GM21515 (cell line): ENCODE results near the gene FAT2.
"Not testable (repeated sequence)": the region's sequence is repeated elsewhere in the genome, so short reads cannot be mapped to it uniquely, and the experiment has no call there.

Experiments
- ATAC-seq: cut with Tn5 transposase; IDR thresholded peaks from one replicate; pipeline ENCODE4 v1.9.1; 2021; ENCODE audit not compliant: unreplicated experiment

FAT2 gene

DNA sequence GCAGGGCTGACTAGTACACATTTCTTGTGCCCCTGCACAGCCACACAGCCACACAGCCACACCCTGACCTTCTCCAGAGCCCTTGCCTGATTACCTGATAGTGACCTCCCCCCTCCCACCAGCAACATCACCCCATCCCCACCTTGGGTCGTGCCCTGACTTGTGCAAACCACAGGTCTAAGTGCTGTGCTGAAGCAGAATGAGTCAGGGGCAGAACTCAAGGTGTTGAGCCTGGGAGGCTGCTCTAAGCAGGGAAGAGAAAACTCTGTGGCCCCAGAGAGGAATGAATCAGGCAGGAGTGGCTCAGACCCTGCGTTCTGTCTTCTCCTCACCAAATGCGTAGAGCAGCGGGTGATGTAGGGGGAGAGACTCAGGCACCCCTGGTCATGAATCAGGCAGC is 24.3 kb upstream of the FAT2 start:
- no peak for ATAC-seq

DNA sequence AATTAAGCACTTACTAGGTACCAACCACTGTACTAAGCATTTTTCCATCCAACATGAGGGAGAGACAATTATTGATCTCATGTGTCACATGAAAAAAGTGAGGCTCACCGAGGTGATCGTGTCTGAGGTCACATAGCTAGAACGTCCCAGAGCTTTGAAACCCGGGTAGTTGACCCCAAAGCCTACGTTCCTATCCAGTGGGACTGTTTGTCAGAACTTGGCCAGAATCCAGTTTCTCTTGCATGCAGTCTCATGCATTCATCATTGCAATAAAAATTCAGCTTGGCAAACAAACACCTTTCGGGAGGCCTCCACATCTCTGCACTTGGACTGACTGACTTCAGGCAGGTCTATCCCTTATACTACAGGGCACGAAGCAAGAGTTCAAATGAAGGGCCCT is 23.4 kb upstream of the FAT2 start:
- no peak for ATAC-seq

DNA sequence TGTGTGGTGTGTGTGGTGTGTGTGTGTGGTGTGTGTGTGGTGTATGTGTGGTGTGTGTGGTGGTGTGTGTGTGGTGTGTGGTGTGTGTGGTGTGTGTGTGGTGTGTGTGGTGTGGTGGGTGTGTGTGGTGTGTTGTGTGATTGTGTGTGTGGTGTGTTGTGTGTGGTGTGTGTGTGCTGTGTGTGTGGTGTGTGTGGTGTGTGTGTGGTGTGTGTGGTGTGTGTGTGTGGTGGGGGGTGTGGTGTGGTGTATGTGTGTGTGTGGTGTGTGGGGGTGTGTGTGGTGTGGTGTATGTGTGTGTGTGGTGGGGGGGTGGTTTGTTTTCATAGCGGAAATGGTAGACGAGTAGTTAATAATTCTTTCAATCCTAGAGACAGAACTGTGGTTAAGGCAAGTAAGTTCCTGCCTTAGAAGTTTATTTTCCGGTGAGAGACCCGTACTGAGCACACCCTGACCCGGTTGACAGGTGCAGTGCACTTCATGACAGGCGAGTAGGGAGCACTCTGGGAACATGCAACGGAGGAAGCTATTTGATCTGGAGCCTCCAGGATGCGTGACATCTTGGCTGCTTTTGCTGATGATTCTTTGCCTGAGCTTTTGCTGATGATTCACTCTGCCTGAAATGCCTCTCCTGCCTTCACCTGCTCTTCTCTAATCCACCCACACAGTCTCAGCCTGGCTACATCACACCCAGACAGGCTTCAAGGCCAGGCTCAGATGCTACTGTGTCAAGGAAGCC is 21.7 kb upstream of the FAT2 start:
- ATAC-seq: peak; percentile 84

DNA sequence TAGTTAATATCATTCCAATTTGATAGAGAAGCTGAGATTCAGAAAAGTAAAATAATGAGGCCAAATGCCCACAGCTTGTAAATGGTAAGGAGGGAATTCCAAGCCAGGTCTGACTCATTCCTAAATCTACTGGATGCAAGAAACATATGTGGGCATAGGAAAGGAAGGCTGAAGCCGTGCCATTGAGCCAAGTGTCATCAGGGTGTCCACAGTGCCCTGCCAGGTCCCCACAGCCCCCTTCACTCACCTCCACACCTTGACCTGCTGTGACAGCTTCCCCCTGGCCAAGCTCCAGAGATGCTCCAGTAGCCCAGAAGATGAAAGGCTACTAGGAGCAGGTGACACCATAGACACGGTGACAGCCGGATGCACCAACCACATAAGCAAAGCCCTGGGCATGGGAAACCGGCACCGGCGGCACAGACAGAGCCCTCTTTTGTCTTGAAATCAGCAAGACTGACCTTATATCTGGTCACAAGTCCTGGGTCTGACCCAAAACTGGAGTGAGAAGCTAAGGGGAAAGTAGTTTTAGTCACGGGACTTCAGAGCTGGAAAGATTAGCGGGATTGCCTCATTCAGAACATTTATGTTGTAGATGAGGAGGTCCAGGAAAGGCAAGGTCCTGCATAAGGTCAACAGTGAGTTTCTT is 20.1 kb upstream of the FAT2 start:
- no peak for ATAC-seq

DNA sequence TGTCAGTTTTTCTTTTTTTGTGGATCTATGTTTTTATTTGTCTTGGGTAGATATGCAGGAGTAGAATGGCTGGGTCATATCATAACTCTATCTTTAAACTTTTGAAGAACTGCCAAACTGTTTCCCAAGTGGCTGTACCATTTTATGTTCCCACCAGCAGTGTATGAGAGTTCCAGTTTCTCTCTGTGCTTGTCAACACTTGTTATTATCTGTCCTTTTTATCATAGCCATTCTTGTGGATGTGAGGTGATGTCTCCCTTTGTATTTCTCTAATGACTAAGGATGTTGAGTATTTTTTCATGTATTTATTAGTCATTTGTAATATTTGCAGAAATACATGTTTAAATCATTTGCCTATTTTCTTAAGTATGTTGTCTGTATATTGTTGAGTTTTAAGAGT is 17.4 kb upstream of the FAT2 start:
- ATAC-seq: no peak

DNA sequence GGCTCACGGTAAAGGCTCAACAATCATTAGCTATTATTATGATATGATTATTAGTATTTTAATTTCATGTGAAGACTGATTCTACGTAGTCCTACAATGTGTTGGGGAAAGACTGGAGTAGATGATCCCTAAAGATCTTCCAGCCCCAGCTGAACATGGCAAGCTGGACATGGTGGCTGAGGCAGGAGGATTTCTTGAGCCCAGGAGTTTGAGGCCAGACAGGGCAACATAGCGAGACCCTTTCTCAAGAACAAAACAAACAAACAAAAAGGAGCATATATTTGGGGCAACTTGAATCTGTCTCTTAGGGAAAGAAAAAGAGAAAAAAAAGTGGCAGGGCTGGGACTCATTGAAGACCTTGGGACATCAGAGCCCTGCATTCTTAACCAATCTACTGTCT is 16.2 kb upstream of the FAT2 start:
- no peak for ATAC-seq

DNA sequence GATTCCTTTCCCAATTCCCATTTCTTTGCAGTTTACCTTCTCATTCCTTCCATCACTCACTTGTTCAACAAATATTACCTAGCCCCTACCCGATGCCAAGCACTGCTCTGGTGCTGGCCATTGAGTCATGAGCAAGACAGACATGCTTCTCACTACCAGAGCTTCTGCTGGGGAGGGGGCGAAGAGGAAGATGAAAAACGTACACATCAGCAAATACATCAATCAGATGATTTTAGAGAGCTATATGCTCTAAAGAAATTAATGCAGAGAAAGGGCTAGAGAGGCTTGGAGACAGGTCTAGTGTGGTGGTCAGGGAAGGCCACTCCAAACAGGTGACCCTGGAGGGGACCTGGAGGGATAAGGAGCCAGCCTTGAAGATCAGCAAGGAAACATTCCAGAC is 14.4 kb upstream of the FAT2 start:
- no peak for ATAC-seq

DNA sequence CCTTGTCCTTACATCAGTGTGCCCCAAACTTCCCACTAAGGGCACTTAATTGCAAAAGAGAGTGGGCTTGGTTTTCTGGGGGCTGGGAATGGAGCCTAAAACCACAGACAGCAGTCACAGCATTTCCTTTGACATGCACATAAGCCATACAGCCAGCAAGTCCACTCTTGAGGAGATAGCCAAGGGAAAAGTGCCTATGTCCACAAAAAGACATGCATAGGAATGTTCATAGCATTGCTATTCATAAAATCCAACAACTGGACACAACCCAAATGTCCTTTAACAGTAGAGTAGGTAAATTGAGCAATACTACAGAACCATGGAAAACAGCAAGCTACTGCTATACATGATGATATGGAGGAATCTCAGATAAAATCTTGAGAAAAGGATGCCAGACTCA is 11.7 kb upstream of the FAT2 start:
- no peak for ATAC-seq

DNA sequence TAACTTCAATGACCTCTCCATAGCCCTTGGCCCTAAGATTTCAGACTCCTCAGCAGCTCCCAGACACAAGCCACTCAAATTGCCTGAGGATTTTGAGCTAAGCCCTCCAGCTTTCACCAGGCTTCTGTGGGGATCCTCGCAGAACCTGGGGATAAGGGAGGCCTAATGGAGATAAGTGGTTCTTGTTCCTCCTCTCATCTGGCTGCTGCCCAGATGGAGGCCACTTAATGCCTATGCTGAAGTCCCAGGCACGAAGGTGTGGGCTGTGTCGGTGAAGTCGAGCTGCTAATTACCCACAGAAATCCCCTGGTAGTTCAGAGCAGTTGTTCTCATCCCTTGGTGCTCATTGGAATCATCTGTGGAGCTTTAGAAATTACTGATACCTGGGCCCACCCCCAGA is 10.3 kb upstream of the FAT2 start:
- no peak for ATAC-seq

DNA sequence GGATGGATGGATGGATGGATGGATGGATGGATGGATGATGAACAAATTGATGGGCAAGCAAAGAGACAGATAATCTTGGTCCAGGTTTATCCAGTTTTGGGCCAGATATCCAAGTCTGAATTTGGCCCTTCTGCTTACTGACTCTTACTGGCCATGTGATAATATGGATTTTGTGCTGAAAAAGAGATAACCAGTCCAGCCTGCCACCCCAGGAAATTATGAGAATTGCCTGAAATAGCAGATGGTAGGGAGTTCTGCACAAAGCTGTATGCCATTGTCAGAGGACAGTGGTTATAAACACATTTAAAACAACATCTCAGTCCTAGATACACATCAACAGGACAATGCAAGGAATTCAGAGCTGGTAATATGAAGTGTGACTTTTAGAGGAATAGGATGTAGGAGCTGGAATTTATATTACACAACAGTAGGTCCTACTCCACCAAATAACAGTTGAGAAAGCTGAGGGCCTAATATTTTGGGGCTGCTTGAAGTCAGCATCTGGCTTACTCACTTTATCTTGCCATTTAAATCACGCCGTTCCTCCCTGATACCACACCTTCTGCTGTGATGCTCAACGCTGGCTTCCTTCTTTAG is 9.0 kb upstream of the FAT2 start:
- no peak for ATAC-seq

DNA sequence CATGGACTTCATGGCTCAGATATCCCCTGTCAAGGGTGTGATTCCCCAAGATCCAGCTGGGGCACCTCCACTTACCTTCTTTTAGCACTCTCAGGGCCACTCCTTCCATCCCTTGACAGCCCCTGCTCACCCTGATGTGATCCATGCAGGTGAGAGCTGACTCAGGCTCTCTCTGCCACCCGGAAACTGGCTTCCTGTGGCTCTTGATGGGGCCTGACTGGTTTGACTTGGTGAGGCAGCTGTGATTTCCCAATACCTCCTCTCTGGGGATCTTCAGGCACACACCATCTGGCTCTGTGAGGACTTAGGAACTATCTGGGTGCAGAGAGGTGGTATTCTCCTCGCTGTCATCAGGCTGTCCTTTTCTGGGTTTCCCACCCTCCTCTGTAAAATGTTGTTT is 7.9 kb upstream of the FAT2 start:
- ATAC-seq: no peak

DNA sequence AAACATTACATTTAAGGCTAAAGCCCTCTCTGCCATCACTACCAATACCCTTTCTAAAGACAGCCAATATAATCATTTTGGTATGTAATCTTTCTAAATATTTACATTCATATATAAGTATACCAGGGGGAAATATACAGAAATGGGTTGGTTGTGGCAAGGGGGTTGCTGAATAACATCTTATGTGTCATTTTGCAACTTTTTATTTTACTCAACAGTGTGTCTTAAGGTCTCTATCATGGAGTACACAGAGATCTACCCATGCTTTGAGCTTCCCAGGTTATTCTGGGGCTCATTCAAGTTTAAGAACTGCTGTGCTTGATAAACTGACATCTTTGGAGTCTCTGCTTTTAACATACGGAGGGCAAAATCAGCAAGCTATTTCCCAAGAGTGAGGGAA is 7.4 kb upstream of the FAT2 start:
- no peak for ATAC-seq

DNA sequence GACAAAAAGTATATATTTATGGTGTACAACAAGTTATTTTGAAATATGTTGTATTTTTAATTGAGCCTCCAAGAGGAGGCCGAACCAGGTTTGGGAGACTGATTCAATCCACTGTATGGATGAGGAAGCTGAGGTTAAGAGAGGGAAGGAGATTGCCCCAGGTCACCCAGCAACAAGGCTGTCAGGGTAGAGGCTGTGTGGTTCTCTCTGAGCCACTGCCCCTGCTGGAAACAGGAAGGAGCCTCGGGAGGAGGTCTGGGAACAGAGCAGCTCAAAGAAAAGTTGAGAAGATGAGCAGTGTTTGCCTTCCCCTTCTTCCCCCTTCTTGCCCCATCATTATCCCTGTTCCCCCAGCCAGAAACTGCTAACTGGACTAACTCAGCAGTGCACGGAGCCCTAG is 6.6 kb upstream of the FAT2 start:
- no peak for ATAC-seq

DNA sequence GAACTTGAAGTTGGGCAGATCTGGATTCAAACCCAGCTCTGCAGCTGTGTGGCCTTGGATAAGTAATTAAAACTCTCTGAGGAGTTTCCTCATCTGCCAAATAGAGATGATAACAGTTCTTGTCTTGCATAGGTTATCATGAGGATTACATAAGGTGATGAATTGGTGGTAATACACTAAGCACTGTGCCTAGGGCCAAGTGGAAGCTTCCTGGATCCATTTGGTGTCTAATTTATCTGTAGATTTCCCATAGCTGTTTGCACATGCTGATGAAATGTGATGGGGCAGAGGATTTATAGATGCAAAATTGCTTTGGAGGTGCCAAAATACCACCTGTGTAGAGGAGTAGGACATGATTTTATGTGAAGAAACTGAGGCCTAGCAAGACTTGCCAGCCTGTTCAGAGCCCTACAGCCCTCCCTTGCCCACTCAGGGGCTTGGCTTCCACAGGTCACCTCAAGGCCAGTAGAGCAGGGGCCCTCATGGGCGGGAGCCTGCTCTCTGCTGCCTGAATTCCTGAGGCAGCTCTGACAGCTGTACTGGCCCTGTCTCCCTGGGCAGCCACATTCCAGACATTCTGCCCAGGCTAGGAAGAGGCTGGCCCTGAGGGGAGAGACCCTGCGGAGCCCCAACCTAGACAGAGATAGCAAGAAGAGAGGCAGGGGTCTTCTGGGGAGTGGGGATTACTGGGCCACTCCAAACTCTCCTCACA is 5.9 kb upstream of the FAT2 start:
- ATAC-seq: no peak

DNA sequence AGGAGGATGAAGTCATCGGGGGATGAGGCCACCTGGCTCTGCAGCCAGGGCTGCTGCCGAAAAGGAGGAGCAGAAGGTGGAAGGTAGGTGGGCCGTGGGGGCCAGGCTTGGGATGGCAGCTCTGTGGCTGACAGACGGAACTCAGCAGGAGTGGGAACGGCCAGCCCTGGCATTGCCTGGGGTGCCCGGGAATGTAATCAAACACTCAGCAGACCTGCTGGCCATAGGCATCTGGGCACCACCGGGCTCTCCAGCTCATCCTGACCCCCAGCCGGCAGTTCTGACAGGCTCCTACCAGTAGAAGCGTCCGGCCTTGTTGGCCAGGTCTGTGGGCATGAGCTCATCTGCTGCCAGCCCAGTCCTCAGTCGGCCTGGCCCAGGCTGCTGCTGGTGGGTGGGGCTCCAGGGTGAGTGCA is 4.3 kb upstream of the FAT2 start:
- no peak for ATAC-seq

DNA sequence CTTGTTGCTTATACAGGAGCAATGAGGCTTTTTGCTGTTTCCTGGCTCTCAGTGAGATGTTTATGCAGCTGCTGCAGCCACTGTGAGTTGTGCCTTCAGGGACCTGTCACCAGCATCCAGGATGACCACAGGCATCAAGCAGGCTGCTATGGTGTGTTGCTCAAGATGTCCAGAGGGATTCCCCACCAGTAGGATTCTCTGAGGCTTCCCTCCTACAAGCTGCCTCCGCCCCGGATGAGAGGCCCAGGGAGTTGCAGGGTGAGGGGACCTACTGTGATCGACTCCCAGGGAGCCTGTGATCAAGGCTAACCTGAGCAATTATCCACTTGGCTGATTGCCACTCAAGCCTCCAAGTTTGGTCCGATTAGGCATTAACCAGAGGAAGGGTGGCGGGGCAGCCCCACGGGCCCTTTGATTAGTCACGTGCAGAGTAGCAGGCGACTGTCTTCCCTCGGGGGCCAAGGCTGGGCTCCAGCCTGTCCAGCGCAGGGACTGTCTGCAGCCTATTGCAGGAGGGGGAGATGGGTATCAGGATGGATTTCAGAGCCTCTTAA is 1.8 kb upstream of the FAT2 start:
- ATAC-seq: no peak

DNA sequence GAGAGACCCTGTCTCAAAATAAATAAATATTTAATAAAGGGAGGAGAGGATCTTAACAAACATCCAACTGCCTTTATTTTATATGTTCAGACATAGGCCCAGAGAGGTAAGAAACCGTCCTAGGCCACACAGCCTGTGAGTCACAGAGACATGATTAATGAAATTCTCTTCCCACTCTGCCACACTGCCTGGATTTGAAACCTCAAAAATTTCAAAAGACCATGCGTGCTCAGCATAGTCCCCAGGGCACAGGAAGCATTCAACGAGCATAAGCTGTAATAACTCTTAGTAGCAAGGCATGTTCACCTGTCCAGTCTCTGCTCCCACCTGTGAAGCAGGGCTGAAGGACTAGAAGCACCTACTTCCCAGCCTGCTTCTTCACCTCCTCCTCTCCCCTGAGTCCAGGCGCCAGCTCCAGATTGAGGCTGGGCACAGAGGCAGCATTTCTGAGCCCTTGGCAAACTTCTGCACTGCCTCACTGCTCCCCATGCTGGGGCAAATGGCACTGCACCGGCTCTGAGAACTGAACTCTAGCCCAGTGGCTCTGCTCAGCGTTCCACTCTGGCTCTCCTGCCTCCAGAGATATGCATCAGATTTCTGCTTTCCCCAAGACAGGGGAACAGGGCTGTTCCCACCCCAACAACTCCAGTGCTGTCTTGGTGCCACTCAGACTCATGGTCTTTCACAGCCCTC is 1.1 kb downstream of the FAT2 start:
- ATAC-seq: no peak

DNA sequence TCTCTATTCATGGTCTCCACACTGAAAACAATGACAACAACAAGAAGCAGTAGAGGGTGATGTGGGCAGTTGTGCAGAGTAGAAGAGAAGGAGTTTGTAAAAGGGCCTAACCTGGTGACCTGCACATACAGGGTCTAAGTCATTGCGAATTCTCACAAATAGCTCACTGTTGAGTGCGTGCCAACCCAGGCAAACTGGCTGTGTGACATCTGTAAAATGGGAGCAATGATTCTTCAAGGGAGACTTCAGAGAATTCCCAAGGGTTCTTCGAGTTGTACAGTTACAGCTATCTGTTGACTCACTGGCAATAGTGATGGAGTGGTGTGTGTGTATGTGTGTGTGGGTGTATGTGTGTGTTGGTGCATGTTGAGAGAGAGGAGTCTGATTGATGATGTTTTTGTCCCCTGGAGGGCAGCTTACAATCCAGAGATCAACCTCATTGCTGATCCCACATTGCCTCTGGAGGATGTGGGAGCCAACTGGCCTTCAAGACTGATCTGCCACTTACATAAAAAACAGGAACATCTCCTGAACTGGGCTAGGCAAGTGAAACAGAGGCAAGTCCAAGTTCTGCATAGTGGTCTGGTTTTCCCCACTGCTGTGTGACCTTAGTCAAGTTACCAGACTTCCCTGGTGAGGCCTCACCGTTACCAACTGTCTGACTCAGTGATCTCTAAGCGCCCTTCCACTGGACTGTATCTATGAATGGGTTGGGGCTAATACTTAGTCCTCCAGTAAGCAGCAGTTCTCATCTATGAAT is 3.2 kb downstream of the FAT2 start:
- no peak for ATAC-seq

DNA sequence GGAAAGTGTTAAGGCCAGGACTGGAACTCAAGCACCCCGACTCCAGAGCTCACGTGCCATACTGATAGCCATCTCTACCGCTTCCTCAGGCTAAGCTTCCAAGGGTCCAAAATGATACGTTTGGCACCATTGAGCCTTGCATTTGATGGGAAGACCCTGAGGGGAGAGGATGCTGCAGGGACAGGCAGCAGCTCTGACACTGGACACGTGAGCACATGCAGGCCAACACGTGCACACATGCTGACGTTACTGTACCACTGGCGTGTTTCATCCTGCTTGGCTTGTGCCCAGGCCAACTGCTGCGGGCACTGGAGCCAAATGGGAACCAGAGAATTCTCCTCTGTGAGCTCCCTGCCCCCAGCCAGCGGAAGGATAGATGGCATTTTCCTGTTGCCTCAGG is 5.2 kb downstream of the FAT2 start:
- ATAC-seq: no peak

DNA sequence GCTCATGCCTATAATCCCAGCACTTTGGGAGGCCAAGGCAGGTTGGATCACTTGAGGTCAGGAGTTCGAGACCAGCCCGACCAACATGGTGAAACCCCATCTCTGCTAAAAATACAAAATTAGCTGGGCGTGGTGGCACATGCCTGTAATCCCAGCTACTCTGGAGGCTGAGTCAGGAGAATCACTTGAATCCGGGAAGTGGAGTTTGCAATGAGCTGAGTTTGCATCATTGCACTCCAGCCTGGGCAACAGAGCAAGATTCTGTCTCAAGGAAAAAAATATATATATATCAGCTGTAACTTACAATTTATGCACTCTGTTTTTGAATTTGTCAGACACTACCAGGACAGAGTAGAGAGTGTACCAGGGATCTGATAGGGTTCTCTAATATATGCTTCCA is 5.8 kb downstream of the FAT2 start:
- not testable (repeated sequence) for ATAC-seq
